ENCODE results near the gene MEF2C.

- TF ChIP-seq CTCF (IDR thresholded peaks at IDR 0.05) (no peak), POLR2A (IDR thresholded peaks at IDR 0.05) (no peak)
Measured at GRCh38 chr5:88831816-88832215, 51.2 kb downstream of the MEF2C start.
